Measurements from ENCODE around the gene IMMP2L. TPM values are rescaled to one million over a fixed set of nuclear protein-coding genes. Genes with fewer than 3 reads are reported as not detected.

Gene IMMP2L
- polyA plus RNA-seq, 1 donor (not counting 4 experiments of a cell fraction or from before 2014, with no cell fraction given), result 14.1 TPM

- FAIRE-seq, result no peak
- H3K4me1 ChIP-seq (ENCODE audit: control insufficient read depth, extremely low read depth, insufficient read depth, low read length), result no peaks in the 10 kb centered on the region
- no peak overlapping the region for H3K4me3 ChIP-seq (ENCODE audit: control insufficient read depth in 2 of 3, extremely low read depth in 1 of 3, insufficient read depth in 2 of 3, low read depth in 1 of 3, low read length in 3 of 3)
- no peaks in the 10 kb centered on the region for H3K27me3 ChIP-seq (ENCODE audit: control insufficient read depth, extremely low read depth, insufficient read depth, low read length)
- no peak for DNase-seq (ENCODE audit: low read depth, low spot score)
- H3K9me3 ChIP-seq (ENCODE audit: control insufficient read depth, low read depth, low read length), result no peaks in the 10 kb centered on the region
- no peak overlapping the region for H2AFZ ChIP-seq (ENCODE audit: control insufficient read depth, low read length)
- H3K79me2 ChIP-seq (ENCODE audit: control insufficient read depth, insufficient read depth, low read length), result no peaks in the 10 kb centered on the region
- H3K36me3 ChIP-seq (ENCODE audit: control insufficient read depth in 2 of 2, extremely low read depth in 1 of 2, insufficient read depth in 2 of 2, low read length in 2 of 2), result no peaks in the 10 kb centered on the region
- TF ChIP-seq, protein P1, sequence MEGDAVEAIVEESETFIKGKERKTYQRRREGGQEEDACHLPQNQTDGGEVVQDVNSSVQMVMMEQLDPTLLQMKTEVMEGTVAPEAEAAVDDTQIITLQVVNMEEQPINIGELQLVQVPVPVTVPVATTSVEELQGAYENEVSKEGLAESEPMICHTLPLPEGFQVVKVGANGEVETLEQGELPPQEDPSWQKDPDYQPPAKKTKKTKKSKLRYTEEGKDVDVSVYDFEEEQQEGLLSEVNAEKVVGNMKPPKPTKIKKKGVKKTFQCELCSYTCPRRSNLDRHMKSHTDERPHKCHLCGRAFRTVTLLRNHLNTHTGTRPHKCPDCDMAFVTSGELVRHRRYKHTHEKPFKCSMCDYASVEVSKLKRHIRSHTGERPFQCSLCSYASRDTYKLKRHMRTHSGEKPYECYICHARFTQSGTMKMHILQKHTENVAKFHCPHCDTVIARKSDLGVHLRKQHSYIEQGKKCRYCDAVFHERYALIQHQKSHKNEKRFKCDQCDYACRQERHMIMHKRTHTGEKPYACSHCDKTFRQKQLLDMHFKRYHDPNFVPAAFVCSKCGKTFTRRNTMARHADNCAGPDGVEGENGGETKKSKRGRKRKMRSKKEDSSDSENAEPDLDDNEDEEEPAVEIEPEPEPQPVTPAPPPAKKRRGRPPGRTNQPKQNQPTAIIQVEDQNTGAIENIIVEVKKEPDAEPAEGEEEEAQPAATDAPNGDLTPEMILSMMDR (optimal IDR thresholded peaks at IDR 0.05 in 1 of 3, IDR thresholded peaks at IDR 0.05 in 1 of 3, conservative IDR thresholded peaks at IDR 0.05 in 1 of 3; ENCODE audit: extremely low read depth in 1 of 3, insufficient read depth in 2 of 3, low read length in 3 of 3), result no peak
- no peak for TF ChIP-seq EZH2 (IDR thresholded peaks at IDR 0.05; ENCODE audit: low read length)
- no peaks in the 10 kb centered on the region for H4K20me1 ChIP-seq (ENCODE audit: control insufficient read depth, extremely low read depth, insufficient read depth, low read length)
- no peak overlapping the region for H3K9ac ChIP-seq (ENCODE audit: control insufficient read depth, extremely low read depth, insufficient read depth, low read length)
- H3K27ac ChIP-seq (ENCODE audit: control insufficient read depth, insufficient read depth, low read length), result no peak overlapping the region
- H3K9me1 ChIP-seq (ENCODE audit: control insufficient read depth, extremely low read depth, insufficient read depth, low read length), result no peaks in the 10 kb centered on the region
- no peak overlapping the region for H3K4me2 ChIP-seq (ENCODE audit: control insufficient read depth, extremely low read depth, insufficient read depth, low read depth, low read length)
- dilution Hi-C loops (cut with MboI; ENCODE audit: extremely low pct_ligation_motif_present, low sequenced_read_pairs), result no loop called here
Measured at GRCh38 chr7:111018960-111019736, 543.1 kb downstream of the IMMP2L start.

DNA sequence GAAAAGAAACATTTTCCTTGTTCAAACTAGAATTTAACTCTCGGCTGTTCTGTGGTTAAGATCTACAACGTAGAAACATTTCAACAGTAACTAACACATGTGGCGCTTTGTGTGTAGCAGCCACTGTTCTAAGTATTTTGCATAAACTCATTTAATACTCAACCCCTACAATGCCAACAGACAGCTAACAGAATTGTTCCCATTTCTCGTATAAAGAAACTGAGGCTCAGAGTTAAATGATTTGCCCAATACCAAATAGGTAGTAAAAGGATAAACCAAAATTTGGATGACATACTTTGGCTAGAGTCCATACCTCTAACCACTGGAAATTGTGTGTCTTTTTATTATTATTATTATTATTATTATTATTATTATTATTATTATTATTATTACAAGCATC lies 543.8 kb downstream of the IMMP2L start:
- Histone ChIP-seq H3K27ac (ENCODE audit: control insufficient read depth, insufficient read depth, low read length) (no peak overlapping the region), H3K36me3 (ENCODE audit: control insufficient read depth in 2 of 2, extremely low read depth in 1 of 2, insufficient read depth in 2 of 2, low read length in 2 of 2) (no peaks in the 10 kb centered on the region), H3K79me2 (ENCODE audit: control insufficient read depth, insufficient read depth, low read length) (no peaks in the 10 kb centered on the region), H3K9me1 (ENCODE audit: control insufficient read depth, extremely low read depth, insufficient read depth, low read length) (no peaks in the 10 kb centered on the region), H3K9me3 (ENCODE audit: control insufficient read depth, low read depth, low read length) (no peaks in the 10 kb centered on the region), H3K4me2 (ENCODE audit: control insufficient read depth, extremely low read depth, insufficient read depth, low read depth, low read length) (no peak overlapping the region), H3K9ac (ENCODE audit: control insufficient read depth, extremely low read depth, insufficient read depth, low read length) (no peak overlapping the region), H3K27me3 (ENCODE audit: control insufficient read depth, extremely low read depth, insufficient read depth, low read length) (no peaks in the 10 kb centered on the region), H3K4me3 (ENCODE audit: control insufficient read depth in 2 of 3, extremely low read depth in 1 of 3, insufficient read depth in 2 of 3, low read depth in 1 of 3, low read length in 3 of 3) (no peak overlapping the region), H4K20me1 (ENCODE audit: control insufficient read depth, extremely low read depth, insufficient read depth, low read length) (no peaks in the 10 kb centered on the region), H3K4me1 (ENCODE audit: control insufficient read depth, extremely low read depth, insufficient read depth, low read length) (peaks cover 6% of the 10 kb centered on the region), H2AFZ (ENCODE audit: control insufficient read depth, low read length) (no peak overlapping the region)
- dilution Hi-C loops (cut with MboI; ENCODE audit: extremely low pct_ligation_motif_present, low sequenced_read_pairs), result no loop called here
- FAIRE-seq, result no peak
- DNase-seq (ENCODE audit: low read depth, low spot score), result no peak
- TF ChIP-seq, protein P1 (optimal IDR thresholded peaks at IDR 0.05 in 1 of 3, IDR thresholded peaks at IDR 0.05 in 1 of 3, conservative IDR thresholded peaks at IDR 0.05 in 1 of 3; ENCODE audit: extremely low read depth in 1 of 3, insufficient read depth in 2 of 3, low read length in 3 of 3), result no peak
- TF ChIP-seq EZH2 (IDR thresholded peaks at IDR 0.05; ENCODE audit: low read length), result no peak

Measured in keratinocyte (primary cell).